Calu3 (cell line): ENCODE results near the gene TEX14. TPM values are rescaled to one million over a fixed set of nuclear protein-coding genes. Genes with fewer than 3 reads are reported as not detected.

Experiments used
- BruUV-seq: library from RNA; stranded (reverse); fragments of 400-500 nt; replicated peaks from 2 replicates; lab custom pipeline; 2021; lab: Mats Ljungman, UMichigan
- CTCF ChIA-PET: fragments of 300-600 bp; sonication (Branson Sonifier 250); formaldehyde crosslinking; loops from one replicate; lab custom pipeline; 2022; ENCODE audit warnings: antibody characterized with exemption; lab: Charles Lee
- DNase-seq: peaks from one replicate; pipeline ENCODE4 v3.0.0; 2022
- H3K27ac Mint-ChIP-seq: one replicate; pipeline ENCODE4 v1.8.0; 2022; ENCODE audit warnings: mixed read lengths; ENCODE audit not compliant: unreplicated experiment
- H3K27me3 Mint-ChIP-seq: one replicate; pipeline ENCODE4 v1.8.0; 2022; ENCODE audit warnings: mixed read lengths; ENCODE audit not compliant: unreplicated experiment
- H3K36me3 Mint-ChIP-seq: one replicate; pipeline ENCODE4 v1.8.0; 2022; ENCODE audit warnings: mild to moderate bottlenecking, moderate library complexity, mixed read lengths; ENCODE audit not compliant: insufficient read depth, unreplicated experiment
- H3K4me1 Mint-ChIP-seq: one replicate; pipeline ENCODE4 v1.8.0; 2022; ENCODE audit warnings: mild to moderate bottlenecking, low read depth, mixed read lengths; ENCODE audit not compliant: unreplicated experiment
- H3K4me3 Mint-ChIP-seq: one replicate; pipeline ENCODE4 v1.8.0; 2022; ENCODE audit warnings: mild to moderate bottlenecking, low read depth, moderate library complexity, mixed read lengths; ENCODE audit not compliant: unreplicated experiment
- H3K9me3 Mint-ChIP-seq: one replicate; pipeline ENCODE4 v1.8.0; 2022; ENCODE audit warnings: low read depth, mixed read lengths; ENCODE audit not compliant: unreplicated experiment
- intact Hi-C: fragments of 100-400 bp; cut with micrococcal nuclease; formaldehyde crosslinking; loops from one replicate; pipeline ENCODE4 v1.10.0; 2022; ENCODE audit not compliant: unreplicated experiment
- total RNA-seq: library from RNA; stranded (reverse); gene quantifications from 2 replicates; pipeline ENCODE4 v1.2.3, GENCODE V29; 2022
- TF ChIP-seq, protein P1 (sequence below): fragments of 200-600 bp; IDR thresholded peaks from one replicate; pipeline ENCODE4 v1.8.0; 2022; ENCODE audit warnings: antibody characterized with exemption; ENCODE audit not compliant: unreplicated experiment

The TEX14 gene
- total RNA-seq, 1 experiment from 2014 or later, result 0.07 TPM

DNA sequence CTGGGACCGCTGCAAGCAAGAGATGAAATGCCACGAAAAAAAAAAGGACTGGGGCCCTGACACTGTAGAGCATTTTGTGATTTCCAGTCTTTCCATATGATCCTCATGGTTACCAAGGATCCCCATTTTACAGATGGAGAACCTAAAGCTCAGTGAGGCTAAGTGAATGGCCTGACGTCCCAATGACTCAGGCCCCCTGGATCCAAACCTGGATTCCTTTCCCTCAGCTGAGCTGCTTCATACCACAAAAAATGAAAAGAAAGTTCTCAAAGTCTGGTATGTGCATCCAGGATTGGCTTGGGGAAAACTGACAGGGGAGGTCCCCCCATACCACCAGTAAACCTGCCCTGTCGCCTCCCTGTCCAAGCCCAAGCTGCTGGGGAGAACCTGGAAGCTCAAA lies 80.5 kb downstream of the TEX14 start:
- no peak overlapping the region for H3K4me3 Mint-ChIP-seq
- no peak overlapping the region for H3K27ac Mint-ChIP-seq
- no peaks in the 10 kb centered on the region for H3K36me3 Mint-ChIP-seq
- H3K4me1 Mint-ChIP-seq, result no peaks in the 10 kb centered on the region
- CTCF ChIA-PET, result interaction anchor here (0.5 to 0.7 kb wide), 2 partner anchors 23 to 59 kb away, joined by 3 read pairs; no protein-coding TSS in a partner anchor
- no peaks in the 10 kb centered on the region for H3K9me3 Mint-ChIP-seq
- no peak for DNase-seq
- TF ChIP-seq, protein P1, sequence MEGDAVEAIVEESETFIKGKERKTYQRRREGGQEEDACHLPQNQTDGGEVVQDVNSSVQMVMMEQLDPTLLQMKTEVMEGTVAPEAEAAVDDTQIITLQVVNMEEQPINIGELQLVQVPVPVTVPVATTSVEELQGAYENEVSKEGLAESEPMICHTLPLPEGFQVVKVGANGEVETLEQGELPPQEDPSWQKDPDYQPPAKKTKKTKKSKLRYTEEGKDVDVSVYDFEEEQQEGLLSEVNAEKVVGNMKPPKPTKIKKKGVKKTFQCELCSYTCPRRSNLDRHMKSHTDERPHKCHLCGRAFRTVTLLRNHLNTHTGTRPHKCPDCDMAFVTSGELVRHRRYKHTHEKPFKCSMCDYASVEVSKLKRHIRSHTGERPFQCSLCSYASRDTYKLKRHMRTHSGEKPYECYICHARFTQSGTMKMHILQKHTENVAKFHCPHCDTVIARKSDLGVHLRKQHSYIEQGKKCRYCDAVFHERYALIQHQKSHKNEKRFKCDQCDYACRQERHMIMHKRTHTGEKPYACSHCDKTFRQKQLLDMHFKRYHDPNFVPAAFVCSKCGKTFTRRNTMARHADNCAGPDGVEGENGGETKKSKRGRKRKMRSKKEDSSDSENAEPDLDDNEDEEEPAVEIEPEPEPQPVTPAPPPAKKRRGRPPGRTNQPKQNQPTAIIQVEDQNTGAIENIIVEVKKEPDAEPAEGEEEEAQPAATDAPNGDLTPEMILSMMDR, result no peak
- intact Hi-C loops, result no loop called here
- BruUV-seq, result no TSS peak
- peaks cover 19% of the 10 kb centered on the region for H3K27me3 Mint-ChIP-seq

DNA sequence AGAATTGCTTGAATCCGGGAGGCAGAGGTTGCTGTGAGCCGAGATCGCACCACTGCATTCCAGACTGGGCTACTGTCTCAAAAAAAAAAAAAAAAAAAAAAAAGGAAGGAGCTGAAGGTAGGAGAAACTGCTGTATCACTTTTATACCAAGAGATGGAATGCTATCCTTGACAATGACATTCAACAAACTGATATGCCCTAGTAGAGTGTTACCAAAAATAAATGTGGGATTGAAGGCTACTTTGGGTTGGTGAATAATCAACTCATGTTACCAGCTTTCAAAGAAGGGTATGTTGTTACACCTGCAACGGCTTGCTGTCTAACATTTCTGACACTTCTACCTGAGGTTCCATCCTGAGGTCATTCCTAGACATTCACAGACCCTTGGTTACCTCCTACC lies 84.9 kb downstream of the TEX14 start:
- H3K4me1 Mint-ChIP-seq, result no peaks in the 10 kb centered on the region
- no peak overlapping the region for H3K27ac Mint-ChIP-seq
- CTCF ChIA-PET, result no interaction called here
- no TSS peak for BruUV-seq
- H3K9me3 Mint-ChIP-seq, result no peaks in the 10 kb centered on the region
- no peak overlapping the region for H3K4me3 Mint-ChIP-seq
- TF ChIP-seq, protein P1, result no peak
- H3K27me3 Mint-ChIP-seq, result peaks cover 19% of the 10 kb centered on the region
- no peak for DNase-seq
- intact Hi-C loops, result no loop called here
- H3K36me3 Mint-ChIP-seq, result no peaks in the 10 kb centered on the region

DNA sequence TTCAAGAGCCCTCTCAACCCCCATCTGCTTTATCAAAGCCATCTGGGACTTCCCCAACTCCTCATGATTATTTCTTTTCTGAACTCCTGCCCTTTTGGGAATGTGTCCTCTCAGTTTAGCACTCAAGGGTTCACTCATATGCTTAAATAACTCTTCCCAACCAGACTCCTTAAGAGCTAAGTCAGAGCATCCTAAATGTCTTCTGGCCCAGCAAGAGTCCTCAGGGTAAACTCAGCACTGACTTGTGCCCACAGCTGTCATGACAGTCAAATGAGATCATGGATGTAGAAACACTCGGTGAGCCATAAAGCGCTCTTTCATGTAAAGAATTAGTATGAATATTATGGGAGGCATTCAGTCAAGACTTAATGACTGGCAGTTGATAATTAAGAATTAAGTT lies 85.9 kb downstream of the TEX14 start:
- DNase-seq, result no peak
- Mint-ChIP-seq H3K9me3 (no peaks in the 10 kb centered on the region), H3K36me3 (no peaks in the 10 kb centered on the region), H3K4me1 (no peaks in the 10 kb centered on the region), H3K4me3 (no peak overlapping the region), H3K27me3 (peaks cover 14% of the 10 kb centered on the region), H3K27ac (no peak overlapping the region)
- intact Hi-C loops, result no loop called here
- BruUV-seq, result no TSS peak
- CTCF ChIA-PET, result interaction anchor here (0.6 kb wide), 1 partner anchor 32 kb away, joined by 5 read pairs; no protein-coding TSS in a partner anchor
- TF ChIP-seq, protein P1, result no peak

DNA sequence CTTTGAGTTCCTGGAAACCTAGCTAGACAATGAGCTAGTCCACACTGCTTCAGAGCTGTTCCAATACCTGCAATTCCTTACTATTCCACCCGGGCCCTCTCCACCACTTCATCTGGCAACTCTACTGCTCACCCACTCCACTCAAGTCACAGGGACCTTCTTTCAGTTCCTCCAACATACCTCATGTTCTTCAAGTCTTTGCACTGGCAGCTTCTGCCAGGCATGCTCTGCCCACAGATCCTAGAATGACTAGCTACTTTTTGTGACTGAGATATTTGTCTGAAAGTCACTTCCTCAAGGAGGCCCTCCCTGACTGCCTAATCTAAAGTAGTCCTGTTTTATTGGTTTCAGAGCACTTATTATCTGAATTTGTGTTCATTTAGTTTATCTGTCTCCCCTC lies 86.4 kb downstream of the TEX14 start:
- no peak for DNase-seq
- TF ChIP-seq, protein P1, result no peak
- Mint-ChIP-seq H3K9me3 (no peaks in the 10 kb centered on the region), H3K27me3 (peaks cover 9% of the 10 kb centered on the region), H3K36me3 (no peaks in the 10 kb centered on the region), H3K4me3 (no peak overlapping the region), H3K4me1 (no peaks in the 10 kb centered on the region), H3K27ac (no peak overlapping the region)
- intact Hi-C loops, result no loop called here
- CTCF ChIA-PET, result interaction anchor here (0.6 to 1.0 kb wide), 2 partner anchors 31 to 96 kb away, joined by 5 to 9 read pairs; no protein-coding TSS in a partner anchor
- BruUV-seq, result no TSS peak
